ENCODE results near the gene LCN9.
"Not testable (repeated sequence)": the region's sequence is repeated elsewhere in the genome, so short reads cannot be mapped to it uniquely, and the experiment has no call there.

The LCN9 gene

GRCh38 chr9:135664801-135665794, 2.0 kb downstream of the LCN9 start:
- no peaks in the 10 kb centered on the region for H3K36me3 ChIP-seq (ENCODE audit: control insufficient read depth, insufficient read depth, low read length)
- H3K27me3 ChIP-seq (ENCODE audit: control insufficient read depth, insufficient read depth, low read length) = no peaks in the 10 kb centered on the region
- H3K9ac ChIP-seq (ENCODE audit: low read depth, low read length) = no peak overlapping the region
- no peak overlapping the region for H3K27ac ChIP-seq (ENCODE audit: low read depth, low read length)
- H3K4me1 ChIP-seq (ENCODE audit: control insufficient read depth, insufficient read depth, low read length) = no peaks in the 10 kb centered on the region
- no peak overlapping the region for H3K4me3 ChIP-seq (ENCODE audit: low read depth, low read length)
- H3K9me3 ChIP-seq (ENCODE audit: control insufficient read depth, insufficient read depth, low read length) = no peaks in the 10 kb centered on the region; the same call in 1 of the 2 replicates

DNA sequence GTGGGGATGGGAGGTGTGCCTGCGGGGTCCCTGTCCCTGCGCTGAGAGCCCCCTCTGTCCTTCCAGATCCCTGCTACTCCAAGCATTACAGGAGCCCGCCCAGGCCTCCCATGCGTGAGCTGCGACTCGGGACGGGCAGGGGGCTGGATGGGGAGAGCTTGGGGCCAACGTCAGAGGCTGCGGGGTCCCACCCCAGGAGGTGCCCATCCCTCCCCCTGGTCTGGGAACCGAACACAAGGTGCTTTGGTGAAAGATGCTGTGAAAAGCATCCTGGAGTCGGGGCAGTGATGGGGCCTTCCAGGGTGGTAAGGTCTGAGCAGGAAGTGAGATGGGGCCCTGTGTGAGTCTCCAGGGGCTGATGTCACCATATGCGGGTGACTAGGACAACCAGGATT, 2.7 kb downstream of the LCN9 start:
- Histone ChIP-seq H3K27me3 (ENCODE audit: control insufficient read depth, insufficient read depth, low read length) (no peaks in the 10 kb centered on the region), H3K9me3 (ENCODE audit: control insufficient read depth, insufficient read depth, low read length) (no peaks in the 10 kb centered on the region; the same call in 1 of the 2 replicates), H3K27ac (ENCODE audit: low read depth, low read length) (no peak overlapping the region), H3K36me3 (ENCODE audit: control insufficient read depth, insufficient read depth, low read length) (no peaks in the 10 kb centered on the region), H3K4me3 (ENCODE audit: low read depth, low read length) (no peak overlapping the region), H3K4me1 (ENCODE audit: control insufficient read depth, insufficient read depth, low read length) (no peaks in the 10 kb centered on the region), H3K9ac (ENCODE audit: low read depth, low read length) (no peak overlapping the region)

GRCh38 chr9:135666534-135667462, 3.7 kb downstream of the LCN9 start:
- Histone ChIP-seq H3K4me1 (ENCODE audit: control insufficient read depth, insufficient read depth, low read length) (no peaks in the 10 kb centered on the region), H3K27me3 (ENCODE audit: control insufficient read depth, insufficient read depth, low read length) (no peaks in the 10 kb centered on the region)

DNA sequence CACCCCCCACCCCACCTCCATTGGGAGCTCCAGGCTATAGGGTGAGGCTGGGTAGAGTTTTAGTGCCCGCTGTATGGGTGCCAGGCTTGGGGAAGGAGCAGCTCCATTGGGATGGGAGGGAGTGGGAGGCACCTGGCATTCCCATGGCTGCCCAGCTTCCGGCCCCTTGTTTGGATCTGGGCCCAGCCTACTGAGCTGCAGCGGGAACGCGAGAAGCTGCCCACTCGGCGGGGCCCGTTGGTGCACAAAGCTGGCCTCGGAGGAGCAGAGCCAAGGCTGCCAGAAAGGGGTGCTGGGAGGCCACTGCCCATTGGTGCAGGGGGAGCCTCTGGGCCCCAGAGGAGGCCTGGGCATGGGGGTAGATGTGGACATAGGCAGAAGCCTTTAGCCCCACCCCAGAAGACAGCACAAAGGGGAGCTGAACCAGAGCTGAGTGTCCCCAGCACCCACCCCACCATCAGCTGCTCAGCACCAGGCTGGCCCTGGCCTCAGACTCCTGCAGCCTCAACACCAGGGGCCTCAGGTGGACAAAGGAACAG, 4.4 kb downstream of the LCN9 start:
- no peak overlapping the region for H3K4me3 ChIP-seq (ENCODE audit: low read depth, low read length)
- H3K4me1 ChIP-seq (ENCODE audit: control insufficient read depth, insufficient read depth, low read length) = no peaks in the 10 kb centered on the region
- H3K9me3 ChIP-seq (ENCODE audit: control insufficient read depth, insufficient read depth, low read length) = no peaks in the 10 kb centered on the region; the same call in 1 of the 2 replicates
- H3K27me3 ChIP-seq (ENCODE audit: control insufficient read depth, insufficient read depth, low read length) = no peaks in the 10 kb centered on the region
- no peaks in the 10 kb centered on the region for H3K36me3 ChIP-seq (ENCODE audit: control insufficient read depth, insufficient read depth, low read length)
- no peak overlapping the region for H3K9ac ChIP-seq (ENCODE audit: low read depth, low read length)
- no peak overlapping the region for H3K27ac ChIP-seq (ENCODE audit: low read depth, low read length)

More at GRCh38 chr9:135666534-135667462, 3.7 kb downstream of the LCN9 start:
- Histone ChIP-seq H3K36me3 (ENCODE audit: control insufficient read depth, insufficient read depth, low read length) (no peaks in the 10 kb centered on the region), H3K9ac (ENCODE audit: low read depth, low read length) (no peak overlapping the region), H3K27ac (ENCODE audit: low read depth, low read length) (no peak overlapping the region), H3K9me3 (ENCODE audit: control insufficient read depth, insufficient read depth, low read length) (no peaks in the 10 kb centered on the region; the same call in 1 of the 2 replicates), H3K4me3 (ENCODE audit: low read depth, low read length) (no peak overlapping the region)

DNA sequence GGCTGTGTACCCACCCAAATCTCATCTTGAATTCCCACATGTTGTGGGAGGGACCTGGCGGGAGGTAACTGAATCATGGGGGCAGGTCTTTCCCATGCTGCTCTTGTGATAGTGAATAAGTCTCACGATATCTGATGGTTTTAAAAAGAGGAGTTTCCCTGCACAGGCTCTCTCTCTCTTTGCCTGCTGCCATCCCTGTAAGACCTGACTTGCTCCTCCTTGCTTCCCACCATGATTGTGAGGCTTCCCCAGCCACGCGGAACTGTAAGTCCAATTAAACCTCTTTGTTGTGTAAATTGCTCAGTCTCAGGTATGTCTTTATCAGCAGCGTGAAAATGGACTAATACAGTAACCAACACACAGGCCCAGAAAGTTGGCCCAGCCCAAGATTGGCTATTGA, 5.9 kb downstream of the LCN9 start:
- not testable (repeated sequence) for H3K36me3 ChIP-seq (ENCODE audit: control insufficient read depth, insufficient read depth, low read length); H3K9ac ChIP-seq (ENCODE audit: low read depth, low read length); H3K4me1 ChIP-seq (ENCODE audit: control insufficient read depth, insufficient read depth, low read length); H3K4me3 ChIP-seq (ENCODE audit: low read depth, low read length); H3K27me3 ChIP-seq (ENCODE audit: control insufficient read depth, insufficient read depth, low read length); H3K9me3 ChIP-seq (ENCODE audit: control insufficient read depth, insufficient read depth, low read length); H3K27ac ChIP-seq (ENCODE audit: low read depth, low read length)

GRCh38 chr9:135669616-135670285, 6.6 kb downstream of the LCN9 start:
- H3K4me1 ChIP-seq (ENCODE audit: control insufficient read depth, insufficient read depth, low read length) = no peaks in the 10 kb centered on the region
- H3K4me3 ChIP-seq (ENCODE audit: low read depth, low read length) = no peak overlapping the region
- H3K9me3 ChIP-seq (ENCODE audit: control insufficient read depth, insufficient read depth, low read length) = no peaks in the 10 kb centered on the region; the same call in 1 of the 2 replicates
- no peaks in the 10 kb centered on the region for H3K27me3 ChIP-seq (ENCODE audit: control insufficient read depth, insufficient read depth, low read length)
- H3K27ac ChIP-seq (ENCODE audit: low read depth, low read length) = no peak overlapping the region
- H3K9ac ChIP-seq (ENCODE audit: low read depth, low read length) = no peak overlapping the region
- H3K36me3 ChIP-seq (ENCODE audit: control insufficient read depth, insufficient read depth, low read length) = no peaks in the 10 kb centered on the region

DNA sequence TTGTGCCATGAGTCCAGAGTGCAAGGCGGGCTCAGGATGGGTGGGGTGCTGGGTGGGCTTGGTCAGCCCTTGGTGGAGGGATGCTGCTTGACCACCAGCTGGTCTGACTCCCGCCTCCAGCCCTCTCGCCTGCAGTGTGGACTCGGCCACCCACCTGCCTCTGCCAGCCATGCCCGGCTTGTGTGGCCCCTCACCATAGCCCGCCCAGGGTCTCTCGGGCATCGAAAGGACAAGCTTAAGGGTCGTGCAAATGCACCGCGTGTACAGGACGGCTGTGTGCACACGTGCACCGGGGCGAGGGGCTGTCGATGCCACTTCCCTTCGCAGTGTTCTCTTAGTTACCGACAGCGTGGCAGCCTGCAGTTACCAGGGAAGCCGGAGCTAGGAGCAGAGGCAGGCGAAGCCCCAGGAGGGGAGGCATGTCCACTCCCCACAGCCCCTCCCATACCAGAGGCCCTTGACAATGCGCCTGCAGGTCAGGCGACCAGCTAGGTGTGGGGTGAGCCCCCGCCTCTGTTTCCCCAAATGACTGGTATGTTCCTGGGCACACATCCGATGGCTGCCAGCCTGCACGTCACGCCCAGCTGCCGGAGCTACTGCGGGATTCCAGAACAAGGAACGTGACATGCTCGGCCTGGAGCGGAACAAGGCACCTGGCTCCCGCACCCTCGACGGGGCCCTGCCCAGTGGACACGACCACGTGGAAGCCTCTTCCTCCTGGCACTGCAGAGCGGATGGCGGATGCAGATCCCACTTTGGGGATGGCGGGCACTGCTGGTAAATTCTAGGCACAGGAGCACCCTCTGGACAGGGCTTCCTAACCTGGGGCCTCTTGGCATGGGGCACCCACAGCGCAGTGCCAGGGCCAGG, 7.8 kb downstream of the LCN9 start:
- Histone ChIP-seq H3K27ac (ENCODE audit: low read depth, low read length) (no peak overlapping the region), H3K4me3 (ENCODE audit: low read depth, low read length) (no peak overlapping the region), H3K4me1 (ENCODE audit: control insufficient read depth, insufficient read depth, low read length) (no peaks in the 10 kb centered on the region), H3K9me3 (ENCODE audit: control insufficient read depth, insufficient read depth, low read length) (no peaks in the 10 kb centered on the region; the same call in 1 of the 2 replicates), H3K27me3 (ENCODE audit: control insufficient read depth, insufficient read depth, low read length) (no peaks in the 10 kb centered on the region), H3K9ac (ENCODE audit: low read depth, low read length) (no peak overlapping the region), H3K36me3 (ENCODE audit: control insufficient read depth, insufficient read depth, low read length) (no peaks in the 10 kb centered on the region)

DNA sequence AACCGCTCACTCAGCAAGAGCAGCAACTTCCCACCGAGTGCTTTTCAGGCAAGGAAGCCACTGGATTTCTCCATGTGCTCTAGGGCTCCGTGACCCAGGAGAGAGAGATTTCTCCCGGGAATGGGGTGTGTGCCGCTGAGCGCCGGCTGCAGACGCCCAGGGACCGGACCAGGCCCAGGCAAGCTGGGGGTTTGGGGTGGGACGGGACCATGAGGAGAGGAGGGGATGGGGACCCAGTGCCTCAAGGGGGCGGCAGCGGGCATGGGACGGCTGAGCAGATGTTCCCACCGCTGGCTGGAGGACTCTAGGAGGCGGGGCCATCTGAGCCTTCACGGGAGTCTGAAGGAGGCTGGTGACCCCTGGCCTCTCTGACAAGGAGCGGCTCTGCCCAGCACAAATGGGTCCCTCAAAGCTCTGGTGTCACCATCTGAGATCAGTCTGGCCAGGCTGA, 8.5 kb downstream of the LCN9 start:
- H3K36me3 ChIP-seq (ENCODE audit: control insufficient read depth, insufficient read depth, low read length) = no peaks in the 10 kb centered on the region
- H3K4me3 ChIP-seq (ENCODE audit: low read depth, low read length) = no peak overlapping the region
- H3K27ac ChIP-seq (ENCODE audit: low read depth, low read length) = no peak overlapping the region
- H3K4me1 ChIP-seq (ENCODE audit: control insufficient read depth, insufficient read depth, low read length) = no peaks in the 10 kb centered on the region
- no peaks in the 10 kb centered on the region for H3K27me3 ChIP-seq (ENCODE audit: control insufficient read depth, insufficient read depth, low read length)
- H3K9ac ChIP-seq (ENCODE audit: low read depth, low read length) = no peak overlapping the region
- H3K9me3 ChIP-seq (ENCODE audit: control insufficient read depth, insufficient read depth, low read length) = no peaks in the 10 kb centered on the region; the same call in 1 of the 2 replicates

GRCh38 chr9:135672786-135673185, 9.7 kb downstream of the LCN9 start:
- H3K36me3 ChIP-seq (ENCODE audit: control insufficient read depth, insufficient read depth, low read length); H3K27me3 ChIP-seq (ENCODE audit: control insufficient read depth, insufficient read depth, low read length); H3K9ac ChIP-seq (ENCODE audit: low read depth, low read length); H3K4me3 ChIP-seq (ENCODE audit: low read depth, low read length); H3K4me1 ChIP-seq (ENCODE audit: control insufficient read depth, insufficient read depth, low read length); H3K9me3 ChIP-seq (ENCODE audit: control insufficient read depth, insufficient read depth, low read length); H3K27ac ChIP-seq (ENCODE audit: low read depth, low read length): not testable (repeated sequence)

Measured in HUES48 (cell line).